NOMO-1 treated with dmso at 0.1 percent for 144 hours (cell line): ENCODE measurements around the gene MPV17L2.
"Not testable (repeated sequence)": the region's sequence is repeated elsewhere in the genome, so short reads cannot be mapped to it uniquely, and the experiment has no call there.

Experiments used
- DNase-seq: peaks from one replicate; lab custom pipeline; 2025; ENCODE audit not compliant: unreplicated experiment; lab: John Stamatoyannopoulos, UW

The MPV17L2 gene

DNA sequence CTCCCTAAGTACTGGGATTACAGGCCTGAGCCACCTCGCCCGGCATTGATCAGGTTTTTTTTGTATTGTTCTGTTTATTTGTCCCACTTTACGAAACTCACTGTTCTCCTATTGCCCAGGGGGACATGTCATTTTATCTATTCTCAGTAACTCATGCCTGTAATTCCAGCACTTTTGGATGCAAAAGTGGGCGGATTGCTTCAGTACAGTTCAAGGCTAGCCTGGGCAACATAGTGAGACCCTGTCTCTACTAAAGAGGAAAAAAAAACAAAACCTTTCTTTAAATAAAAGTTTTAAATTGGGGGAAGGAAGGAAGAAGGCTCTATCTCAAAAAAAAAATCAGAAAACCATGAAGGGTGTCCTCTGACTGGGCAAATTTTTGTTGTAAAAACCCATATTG is 2.7 kb upstream of the MPV17L2 start:
- DNase-seq: no peak

DNA sequence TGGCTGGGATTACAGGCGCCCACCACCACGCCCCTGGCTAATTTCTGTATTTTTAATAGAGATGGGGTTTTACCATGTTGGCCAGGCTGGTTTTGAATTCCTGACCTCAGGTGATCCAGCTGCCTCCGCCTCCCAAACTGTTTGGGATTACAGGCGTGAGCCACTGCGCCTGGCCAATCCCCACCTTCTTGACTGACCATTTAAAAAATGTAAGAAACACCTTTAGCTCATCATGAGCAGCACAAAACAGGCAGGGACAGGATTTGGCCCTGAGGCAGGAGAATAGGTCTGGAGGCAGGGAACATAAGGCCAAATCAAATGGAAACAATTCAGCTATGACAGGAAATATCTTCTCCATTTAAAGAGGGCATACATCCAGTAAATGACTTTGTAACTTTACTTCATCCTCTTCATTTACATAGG is 1.4 kb upstream of the MPV17L2 start:
- no peak for DNase-seq

DNA sequence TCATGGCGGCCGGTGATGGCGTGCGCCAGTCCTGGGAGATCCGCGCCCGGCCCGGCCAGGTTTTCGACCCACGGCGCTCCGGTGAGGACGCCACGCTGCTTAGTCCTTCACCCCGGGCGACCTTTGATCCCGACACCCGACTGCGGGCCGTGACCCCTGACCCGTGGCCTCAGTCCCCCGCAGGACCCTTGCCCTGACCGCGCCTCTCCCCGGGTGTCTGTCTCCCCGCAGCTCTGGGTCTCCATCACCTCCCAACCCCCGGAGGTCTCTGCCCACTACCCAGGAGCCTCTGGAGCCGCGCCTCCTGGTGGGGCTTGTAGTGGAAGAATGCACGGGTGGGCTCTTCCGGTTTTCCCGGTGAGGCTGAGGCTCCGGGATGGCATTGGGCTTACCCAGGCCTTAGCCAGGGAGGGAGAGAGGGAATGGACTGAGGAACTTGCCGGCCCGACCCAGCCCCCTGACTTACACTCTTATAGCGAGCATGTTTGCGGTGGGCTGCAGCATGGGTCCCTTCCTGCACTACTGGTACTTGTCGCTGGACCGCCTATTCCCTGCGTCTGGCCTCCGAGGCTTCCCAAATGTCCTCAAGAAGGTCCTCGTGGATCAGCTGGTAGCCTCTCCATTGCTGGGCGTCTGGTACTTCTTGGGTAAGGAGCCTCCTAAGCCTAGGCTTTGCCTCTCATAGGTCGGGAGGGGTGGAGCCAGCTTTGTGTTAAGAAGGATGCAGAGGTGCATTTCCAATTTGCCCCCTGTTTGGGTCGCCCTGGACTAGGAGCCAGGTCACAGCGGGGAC is 566 bp downstream of the MPV17L2 start:
- DNase-seq: no peak

DNA sequence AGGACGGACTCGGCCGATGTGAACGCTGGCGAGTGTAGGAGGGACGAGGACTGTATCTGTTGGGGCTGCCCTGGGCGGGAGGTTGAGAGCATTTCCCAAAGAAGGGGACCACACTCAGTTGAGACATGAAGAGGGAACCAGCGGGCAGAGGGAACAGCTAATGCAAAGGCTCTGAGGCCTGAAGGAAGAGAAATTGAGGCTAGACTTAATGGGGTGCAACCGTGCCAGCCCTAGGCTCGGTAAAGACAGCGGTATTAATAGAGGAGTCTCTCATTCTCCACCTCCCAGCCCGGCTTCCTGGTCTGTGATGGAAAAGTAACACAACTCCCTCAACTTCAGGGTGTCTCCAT is 1.1 kb downstream of the MPV17L2 start:
- DNase-seq: no peak

DNA sequence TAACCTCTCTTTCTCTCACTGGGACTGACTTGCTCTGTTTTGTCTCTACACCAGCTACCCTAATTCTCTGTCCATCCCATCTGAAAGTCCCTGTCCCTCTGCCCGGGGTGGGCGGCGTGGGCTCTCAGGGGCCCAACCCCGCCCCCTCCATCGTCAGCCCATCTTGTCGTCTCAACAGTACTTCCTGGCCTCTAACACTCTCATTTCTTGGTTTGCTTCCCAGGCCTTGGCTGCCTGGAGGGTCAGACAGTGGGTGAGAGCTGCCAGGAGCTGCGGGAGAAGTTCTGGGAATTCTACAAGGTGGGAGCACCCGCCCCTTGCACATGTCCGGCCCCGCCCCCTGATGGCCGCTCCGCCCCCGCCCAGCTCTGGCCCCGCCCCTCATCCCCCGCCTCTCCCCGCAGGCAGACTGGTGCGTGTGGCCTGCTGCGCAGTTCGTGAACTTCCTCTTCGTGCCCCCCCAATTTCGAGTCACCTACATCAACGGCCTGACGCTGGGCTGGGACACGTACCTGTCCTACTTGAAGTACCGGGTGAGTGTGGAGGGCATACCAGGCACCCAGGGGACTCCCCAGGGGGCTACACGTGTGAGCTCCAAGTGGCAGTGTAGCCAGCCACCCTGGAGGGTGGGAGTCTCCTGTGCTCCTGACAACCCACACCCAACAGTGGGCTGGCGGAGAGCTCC is 1.7 kb downstream of the MPV17L2 start:
- peak; percentile 59 for DNase-seq

DNA sequence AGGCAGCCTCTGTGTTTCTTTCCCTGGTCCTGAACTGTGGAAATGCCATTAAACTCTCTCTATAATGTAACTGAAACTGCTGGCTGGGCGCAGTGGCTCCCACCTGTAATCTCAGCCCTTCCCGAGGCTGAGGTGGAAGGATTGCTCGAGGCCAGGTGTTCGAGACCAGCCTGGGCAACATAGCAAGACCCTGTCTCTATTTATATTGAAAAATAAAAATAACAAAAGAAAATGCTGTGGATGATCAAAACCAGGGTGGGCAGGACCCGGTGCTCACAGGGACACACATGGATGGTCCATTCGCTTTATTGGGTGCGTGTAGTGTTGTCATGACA is 3.5 kb downstream of the MPV17L2 start:
- no peak for DNase-seq

DNA sequence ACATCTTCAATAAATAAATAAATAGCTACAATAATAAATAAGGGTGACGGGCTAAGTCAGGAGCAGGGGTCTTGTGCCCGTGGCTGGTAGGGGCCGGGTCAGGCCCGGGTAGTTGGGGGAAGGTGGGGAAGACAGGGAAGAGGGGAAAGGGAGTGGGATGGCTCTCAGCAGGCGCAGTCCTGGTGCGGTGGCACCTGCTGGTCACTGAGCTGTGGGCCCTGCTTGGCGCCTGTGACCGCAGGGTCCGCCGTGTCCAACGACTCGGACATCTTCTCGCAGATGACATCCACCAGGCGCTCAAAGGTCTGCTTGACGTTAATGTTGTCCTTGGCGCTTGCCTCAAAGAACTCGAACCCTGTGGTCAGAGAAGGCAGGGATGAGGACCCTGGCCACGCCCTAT is 4.3 kb downstream of the MPV17L2 start:
- DNase-seq: no peak

DNA sequence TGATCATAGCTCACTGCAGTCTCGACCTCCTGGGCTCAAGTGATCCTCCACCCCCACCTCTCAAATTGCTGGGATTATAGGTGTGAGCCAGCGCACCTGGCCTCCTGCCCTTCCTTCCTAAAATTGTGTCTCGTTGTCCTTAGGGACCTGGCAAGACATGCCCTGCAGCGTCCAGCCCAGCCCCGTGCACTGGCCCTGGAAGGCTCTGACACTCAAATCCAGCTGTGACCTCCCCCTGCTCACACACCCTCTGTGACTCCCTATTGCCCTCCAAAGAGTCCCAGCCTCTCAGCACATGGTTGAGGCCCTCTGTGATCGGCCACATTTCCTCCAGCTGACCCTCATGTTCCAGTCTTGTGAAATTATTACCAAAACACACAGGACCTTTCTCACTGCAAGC is 4.9 kb downstream of the MPV17L2 start:
- no peak for DNase-seq

DNA sequence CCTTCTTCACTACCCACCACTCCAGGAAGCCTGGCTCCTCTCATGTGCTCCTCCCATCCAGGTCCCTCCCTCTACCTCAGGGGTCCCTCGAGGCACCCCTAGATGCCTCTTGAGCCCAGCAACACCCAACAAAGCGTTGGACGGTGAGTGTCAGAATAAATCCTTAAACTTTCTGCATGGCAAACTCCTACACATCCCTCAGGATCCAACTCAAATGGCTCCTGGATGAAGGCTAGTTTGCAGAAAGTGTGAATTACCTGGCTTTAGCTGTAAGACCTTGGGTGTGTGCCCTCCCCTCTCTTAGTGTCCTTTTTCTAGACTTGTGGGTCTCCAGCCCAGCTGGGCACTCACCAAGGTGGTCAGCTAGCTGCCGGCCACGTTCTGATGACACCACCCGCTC is 5.4 kb downstream of the MPV17L2 start:
- no peak for DNase-seq

DNA sequence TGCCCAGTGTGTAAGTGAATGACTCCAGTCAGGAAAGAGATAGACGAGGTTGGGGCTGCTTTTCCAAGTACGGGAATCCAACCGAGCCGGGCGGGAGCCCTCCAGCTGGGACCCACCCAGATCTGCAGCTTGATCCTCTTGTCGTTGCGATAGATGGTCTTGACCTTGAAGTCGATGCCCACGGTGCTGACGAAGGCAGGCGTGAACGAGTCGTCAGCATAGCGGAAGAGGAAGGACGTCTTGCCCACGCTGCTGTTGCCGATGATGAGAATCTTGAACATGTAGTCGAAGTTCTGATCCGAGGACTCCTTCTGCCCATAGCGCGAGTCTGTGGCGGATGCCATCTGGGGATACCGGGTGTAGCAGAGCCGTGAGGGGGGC is 9.4 kb downstream of the MPV17L2 start:
- DNase-seq: no peak

DNA sequence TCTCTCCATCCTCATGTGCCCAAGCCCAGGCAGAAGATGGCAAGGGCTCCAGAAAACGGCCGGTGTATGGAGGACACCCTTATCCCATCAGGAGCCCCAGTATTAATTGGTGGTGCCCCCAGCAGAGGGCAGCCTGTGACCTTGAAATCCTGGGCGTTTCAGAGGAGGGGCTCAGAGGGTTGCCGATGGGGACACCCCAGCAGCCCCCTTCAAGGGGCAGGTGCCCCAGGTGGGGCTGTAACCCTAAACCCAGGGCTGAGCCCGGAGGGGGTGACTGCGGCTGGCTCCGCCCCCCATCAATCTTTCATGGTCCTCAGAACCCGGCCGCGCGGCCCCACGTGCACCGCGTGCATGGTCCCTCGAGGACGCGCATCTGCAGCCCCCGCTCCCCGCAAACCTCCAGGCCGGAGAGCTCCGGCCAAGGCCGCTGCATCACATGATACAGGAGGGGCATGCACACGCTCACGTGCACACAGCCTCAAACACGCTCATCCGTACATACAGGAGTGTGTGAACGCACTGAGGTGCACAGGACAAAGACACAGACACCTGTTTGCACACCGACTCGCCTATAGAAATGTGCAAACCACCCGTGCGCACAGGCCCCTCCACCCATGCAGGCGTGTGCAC is 9.9 kb downstream of the MPV17L2 start:
- DNase-seq: no peak

DNA sequence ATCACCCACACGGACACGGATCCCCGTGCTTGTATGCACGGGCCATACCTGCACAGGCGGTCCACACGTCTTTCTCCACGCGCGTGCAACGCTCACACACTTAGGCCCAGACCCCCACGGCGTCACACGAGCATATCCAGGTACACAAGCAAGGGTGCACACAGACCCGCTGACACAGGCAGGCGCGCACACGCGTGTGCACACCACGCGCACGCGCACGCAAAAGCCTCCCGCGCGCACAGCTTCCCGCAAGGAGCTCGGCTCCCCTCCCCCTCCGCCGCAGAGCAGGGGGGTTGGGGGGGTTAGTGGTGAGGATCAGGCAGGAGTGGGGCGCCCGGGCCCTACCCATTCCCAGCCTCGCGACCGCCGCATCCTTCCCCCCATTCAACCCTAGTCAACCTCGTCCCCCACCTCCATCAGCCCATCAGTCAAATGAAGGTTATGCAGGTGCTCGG is 10.4 kb downstream of the MPV17L2 start:
- DNase-seq: no peak

DNA sequence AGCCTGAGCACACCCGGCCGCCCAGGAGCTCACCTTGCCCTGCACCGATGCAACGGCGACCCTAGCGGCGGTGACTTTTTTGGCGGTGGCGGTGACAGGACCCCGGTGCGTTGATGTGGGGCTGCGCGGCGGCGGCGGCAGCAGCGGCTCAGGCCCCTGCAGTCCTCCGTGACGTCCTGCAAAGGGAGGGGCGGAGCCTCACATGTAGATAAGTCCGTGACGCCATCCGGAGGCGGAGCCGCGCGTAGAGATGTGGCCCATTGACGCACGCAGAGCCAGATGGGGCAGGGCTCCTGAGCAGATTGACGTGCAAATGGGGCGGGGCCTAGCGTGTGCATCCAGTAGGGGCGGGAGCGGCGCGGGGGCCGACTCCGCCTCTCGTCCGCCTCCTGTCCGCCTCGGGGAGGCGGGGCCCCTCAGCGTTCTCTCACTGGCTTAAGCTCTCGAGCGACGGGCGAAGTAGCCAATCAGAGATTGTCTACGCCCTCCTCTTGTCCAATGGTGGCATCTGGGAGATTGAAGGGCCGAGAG is 10.9 kb downstream of the MPV17L2 start, which contains the start of gene RAB3A:
Gene RAB3A (minus strand): TSS at position 180 of the 531 bp plus-strand sequence. CDS start 1,302 bp downstream, outside the sequence.
- DNase-seq: peak; percentile 100

DNA sequence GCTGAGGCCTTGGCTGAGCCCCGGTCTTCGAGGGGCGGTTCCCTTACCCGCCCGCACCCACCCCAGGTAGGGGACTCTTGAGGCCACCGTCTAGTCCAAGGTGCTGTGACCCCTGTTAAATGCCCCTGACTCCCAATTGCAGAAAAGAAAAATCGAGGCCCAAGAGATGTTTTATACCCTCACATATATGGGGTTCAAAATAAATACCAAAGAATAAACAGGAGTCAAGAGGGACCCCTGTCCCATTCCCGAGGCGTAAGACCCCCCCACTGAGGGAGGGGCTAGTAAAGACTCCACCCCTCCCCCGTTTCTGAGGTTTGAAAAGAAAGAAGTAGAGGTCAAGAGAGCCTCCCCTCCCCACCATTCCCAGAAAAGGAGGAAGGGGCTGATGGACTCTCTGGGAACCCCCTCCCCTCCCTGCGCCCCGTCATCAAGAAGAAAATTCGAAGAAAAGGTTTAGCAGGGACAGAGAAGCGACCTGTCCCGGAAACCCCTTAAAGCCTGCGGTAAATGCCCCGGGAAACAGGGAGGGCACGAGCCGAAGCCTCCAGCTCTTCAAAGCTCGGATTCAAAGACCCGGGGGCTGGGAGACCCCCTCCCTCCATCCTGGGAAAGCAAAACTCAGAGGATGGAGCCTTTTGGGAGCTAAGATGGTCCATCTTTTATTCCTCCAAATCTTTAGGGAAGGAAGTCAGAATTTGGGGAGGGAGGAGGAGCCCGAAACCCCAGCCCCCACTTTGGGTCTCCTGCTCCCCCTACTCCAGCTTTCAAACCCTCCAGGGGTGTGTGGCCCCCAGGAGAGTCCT is 11.6 kb downstream of the MPV17L2 start:
- no peak for DNase-seq

DNA sequence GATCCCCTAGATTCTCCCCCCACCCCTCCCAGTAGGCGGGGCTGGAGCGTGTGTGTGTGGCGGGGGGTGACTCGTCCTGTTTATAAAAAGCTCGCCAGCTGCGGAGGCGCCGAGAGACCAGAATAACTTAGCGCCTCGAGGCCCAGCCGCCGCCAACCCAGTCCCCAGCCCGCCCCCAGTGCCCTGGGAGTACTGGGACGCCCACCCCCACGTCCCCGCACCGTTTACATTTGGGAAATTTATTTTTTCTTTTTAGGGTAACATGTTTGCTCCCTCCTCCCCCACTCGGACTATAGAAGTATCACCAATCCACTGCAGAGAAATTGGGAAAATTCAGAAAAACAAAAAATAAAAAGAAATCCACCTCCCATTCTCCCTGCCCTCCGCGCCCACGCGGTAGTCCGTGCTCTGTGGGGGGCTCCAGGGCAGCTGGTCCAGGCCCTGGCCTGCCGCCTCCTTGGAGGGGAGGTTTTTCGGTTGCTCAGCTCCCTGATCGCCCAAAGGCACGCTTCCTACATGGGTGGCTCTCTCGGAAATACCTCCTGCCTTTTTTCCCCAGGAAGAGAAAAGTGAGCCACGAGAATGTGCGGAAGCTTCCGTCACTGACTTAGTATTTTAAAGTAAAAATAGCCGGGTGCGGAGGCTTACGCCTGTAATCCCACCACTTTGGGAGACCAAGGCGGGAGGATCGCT is 12.3 kb downstream of the MPV17L2 start:
- DNase-seq: no peak

DNA sequence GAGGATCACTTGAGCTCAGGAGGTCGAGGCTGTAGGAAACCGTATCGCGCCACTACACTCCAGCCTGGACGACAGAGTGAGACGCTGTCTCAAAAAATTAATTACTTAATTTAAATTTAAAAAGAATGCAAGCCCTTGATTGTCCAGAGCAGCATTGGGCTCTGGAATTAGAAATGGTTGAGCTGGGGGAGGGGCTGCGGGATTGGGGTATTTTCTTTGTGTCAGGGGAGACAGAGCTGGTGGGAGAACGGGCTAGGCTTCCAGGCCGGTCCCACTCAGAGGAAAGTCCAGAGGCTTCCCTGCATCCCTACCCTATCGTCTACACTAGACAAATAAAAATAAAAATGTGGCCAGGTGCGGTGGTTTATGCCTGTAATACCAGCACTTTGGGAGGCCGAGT is 13.0 kb downstream of the MPV17L2 start:
- DNase-seq: no peak

DNA sequence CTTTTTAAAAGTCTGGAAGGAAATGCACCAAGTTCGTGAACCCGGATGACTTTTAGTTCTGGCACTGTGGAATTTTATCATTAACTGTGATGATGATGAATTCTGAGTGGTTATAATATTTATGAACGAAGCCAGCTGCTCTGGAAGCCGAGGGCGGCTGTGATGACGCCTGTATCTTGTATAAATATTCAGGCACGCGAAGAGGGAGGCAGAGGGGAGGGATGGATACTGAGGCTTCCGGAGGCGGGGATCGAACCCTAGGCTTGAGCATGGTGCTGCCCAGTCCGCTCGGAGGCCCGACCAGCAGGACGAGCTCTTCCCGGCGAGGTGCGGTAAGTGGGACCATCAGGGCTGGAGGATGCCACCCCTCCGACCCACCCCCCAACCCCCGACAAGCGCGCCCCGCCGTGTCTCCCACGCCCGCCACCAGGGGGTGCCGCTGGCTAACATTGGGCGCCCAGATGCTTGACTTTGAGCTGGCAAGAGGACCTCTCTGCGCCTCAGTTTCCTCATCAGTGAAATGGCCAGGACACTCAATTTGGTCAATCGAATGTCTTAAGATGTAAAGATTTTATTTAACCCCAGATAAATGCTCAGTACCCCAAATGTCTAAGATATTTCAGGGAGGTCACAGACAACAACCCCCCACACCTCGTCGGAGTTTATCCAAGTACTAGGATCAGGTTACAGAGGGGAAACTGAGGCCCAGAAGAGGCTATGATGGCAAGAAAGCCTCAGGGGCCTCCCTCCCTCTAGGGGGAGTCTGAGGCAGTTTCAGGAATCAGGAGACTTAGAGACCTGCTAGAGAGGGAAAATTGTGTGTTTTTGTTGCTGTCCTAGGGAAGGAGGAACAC is 15.3 kb downstream of the MPV17L2 start:
- no peak for DNase-seq

DNA sequence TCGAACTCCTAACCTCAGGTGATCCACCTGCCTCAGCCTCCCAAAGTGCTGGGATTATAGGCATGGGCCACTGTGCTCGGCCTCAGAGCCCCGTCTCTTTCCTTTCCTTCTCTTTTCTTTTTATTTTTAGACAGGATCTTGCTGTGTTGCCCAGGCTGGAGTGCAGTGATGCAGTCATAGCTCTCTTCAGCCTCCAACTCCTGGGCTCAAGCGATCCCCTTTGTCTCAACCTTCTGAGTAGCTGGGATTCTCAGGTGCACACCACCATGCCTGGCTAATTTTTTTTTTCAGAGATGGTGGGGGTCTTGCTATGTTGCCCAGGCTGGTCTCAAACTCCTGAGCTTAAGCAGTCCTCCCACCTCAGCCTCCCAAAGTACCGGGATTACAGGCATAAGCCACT is 16.9 kb downstream of the MPV17L2 start:
- not testable (repeated sequence) for DNase-seq

DNA sequence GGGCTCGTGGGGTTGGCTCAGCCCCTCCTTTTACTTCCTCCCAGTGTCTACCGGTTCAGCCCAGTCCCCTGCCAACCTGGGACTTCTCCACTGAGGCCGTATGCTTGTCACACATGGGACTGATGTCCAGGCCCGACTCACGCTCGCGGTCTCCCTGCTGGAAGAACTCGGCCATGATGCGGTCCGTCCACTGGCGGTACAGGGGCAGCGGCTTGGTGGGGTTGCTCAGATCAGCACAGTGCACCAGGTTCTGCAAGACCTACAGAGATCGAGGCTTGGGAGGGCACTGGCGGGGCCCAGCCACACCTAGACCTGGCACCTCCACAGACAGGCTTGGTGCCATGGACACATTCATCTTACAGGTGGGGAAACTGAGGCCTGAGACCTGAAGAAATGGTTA is 18.7 kb downstream of the MPV17L2 start:
- DNase-seq: no peak
